Stomach (tissue), 4 donors: ENCODE data around the gene TNS3.

Experiments used
- POLR2A ChIP-seq, 4 donors: fragments of 450-650 bp; IDR thresholded peaks; one replicate each; pipeline ENCODE4 v1.6.1; 2016; ENCODE audit warnings: antibody characterized with exemption in 4 of 4, control low read depth in 2 of 4, mild to moderate bottlenecking in 1 of 4, moderate library complexity in 1 of 4
- TF ChIP-seq, protein P1 (sequence below), 7 experiments: fragments of 450-650 bp in 4 of 7; fragments of 200-600 bp in 3 of 7; sonication (generic) in 3 of 7; IDR thresholded peaks; one replicate each; pipeline ENCODE4 v1.5.1; 2016 to 2019; ENCODE audit warnings: antibody characterized with exemption in 7 of 7, control low read depth in 2 of 7, mild to moderate bottlenecking in 1 of 7

DNA sequence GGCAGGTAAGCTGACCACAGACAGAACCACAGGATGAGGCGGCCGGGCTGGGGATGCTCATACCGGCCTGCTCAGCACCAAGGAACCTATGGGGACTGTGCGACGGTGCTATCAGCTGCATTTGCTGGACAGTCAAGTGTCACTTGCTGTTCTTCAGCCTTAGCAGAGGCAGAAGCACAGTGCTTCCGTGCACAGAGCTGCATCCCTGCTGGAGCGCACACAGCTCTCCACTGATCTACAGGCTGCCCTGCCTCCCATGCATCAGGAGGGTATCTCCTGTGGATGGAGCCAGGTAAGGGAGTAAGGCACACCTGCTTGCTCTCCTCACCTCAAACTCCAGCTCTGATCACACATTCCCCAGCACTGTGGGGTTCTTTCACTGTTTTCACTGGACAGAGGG, 97.5 kb downstream of the TNS3 start:
- TF ChIP-seq POLR2A (IDR thresholded peaks at IDR 0.05): no peak
- TF ChIP-seq, protein P1, sequence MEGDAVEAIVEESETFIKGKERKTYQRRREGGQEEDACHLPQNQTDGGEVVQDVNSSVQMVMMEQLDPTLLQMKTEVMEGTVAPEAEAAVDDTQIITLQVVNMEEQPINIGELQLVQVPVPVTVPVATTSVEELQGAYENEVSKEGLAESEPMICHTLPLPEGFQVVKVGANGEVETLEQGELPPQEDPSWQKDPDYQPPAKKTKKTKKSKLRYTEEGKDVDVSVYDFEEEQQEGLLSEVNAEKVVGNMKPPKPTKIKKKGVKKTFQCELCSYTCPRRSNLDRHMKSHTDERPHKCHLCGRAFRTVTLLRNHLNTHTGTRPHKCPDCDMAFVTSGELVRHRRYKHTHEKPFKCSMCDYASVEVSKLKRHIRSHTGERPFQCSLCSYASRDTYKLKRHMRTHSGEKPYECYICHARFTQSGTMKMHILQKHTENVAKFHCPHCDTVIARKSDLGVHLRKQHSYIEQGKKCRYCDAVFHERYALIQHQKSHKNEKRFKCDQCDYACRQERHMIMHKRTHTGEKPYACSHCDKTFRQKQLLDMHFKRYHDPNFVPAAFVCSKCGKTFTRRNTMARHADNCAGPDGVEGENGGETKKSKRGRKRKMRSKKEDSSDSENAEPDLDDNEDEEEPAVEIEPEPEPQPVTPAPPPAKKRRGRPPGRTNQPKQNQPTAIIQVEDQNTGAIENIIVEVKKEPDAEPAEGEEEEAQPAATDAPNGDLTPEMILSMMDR (IDR thresholded peaks at IDR 0.05): no peak
